K562 (cell line): ENCODE data around the gene TSPAN13.
"Not testable (repeated sequence)": the region's sequence is repeated elsewhere in the genome, so short reads cannot be mapped to it uniquely, and the experiment has no call there.

Experiments used
- EP300 ChIP-seq: IDR thresholded peaks from 2 replicates; pipeline ENCODE4 v1.6.1; 2012; ENCODE audit warnings: low read length, improper control_type of control experiment
- POLR2AphosphoS5 ChIP-seq: IDR thresholded peaks from 2 replicates; pipeline ENCODE4 v1.6.1; 2011; ENCODE audit warnings: mild to moderate bottlenecking, low read depth, low read length, moderate library complexity; ENCODE audit not compliant: control insufficient read depth, insufficient read depth
- RAD21 ChIP-seq, 2 experiments: fragments of 250-450 bp in 1 of 2; fragments of 450-650 bp in 1 of 2; sonication (Bioruptor Pico) in 1 of 2; formaldehyde crosslinking in 1 of 2; IDR thresholded peaks in 1 of 2; conservative IDR thresholded peaks in 1 of 2; 2 replicates each; pipeline versions ENCODE4 v1.4.0 to v1.8.0; 2020 to 2022; ENCODE audit warnings: mild to moderate bottlenecking in 2 of 2, moderate library complexity in 1 of 2
- YY1 ChIP-seq, 3 experiments: IDR thresholded peaks; 2 replicates each; pipeline ENCODE4 v1.6.1; 2011; ENCODE audit warnings: low read length in 2 of 3, mild to moderate bottlenecking in 2 of 3, moderate library complexity in 2 of 3, borderline replicate concordance in 1 of 3, control low read depth in 1 of 3, low read depth in 1 of 3; ENCODE audit not compliant: insufficient read depth in 3 of 3, insufficient replicate concordance in 2 of 3, control insufficient read depth in 1 of 3, insufficient read length in 1 of 3; ENCODE audit errors: extremely low read depth in 1 of 3
- ZNF224 ChIP-seq: sonication (generic); formaldehyde crosslinking; IDR thresholded peaks from 2 replicates; pipeline ENCODE4 v1.8.0; 2022; ENCODE audit warnings: mild to moderate bottlenecking, missing genetic modification reagents

DNA sequence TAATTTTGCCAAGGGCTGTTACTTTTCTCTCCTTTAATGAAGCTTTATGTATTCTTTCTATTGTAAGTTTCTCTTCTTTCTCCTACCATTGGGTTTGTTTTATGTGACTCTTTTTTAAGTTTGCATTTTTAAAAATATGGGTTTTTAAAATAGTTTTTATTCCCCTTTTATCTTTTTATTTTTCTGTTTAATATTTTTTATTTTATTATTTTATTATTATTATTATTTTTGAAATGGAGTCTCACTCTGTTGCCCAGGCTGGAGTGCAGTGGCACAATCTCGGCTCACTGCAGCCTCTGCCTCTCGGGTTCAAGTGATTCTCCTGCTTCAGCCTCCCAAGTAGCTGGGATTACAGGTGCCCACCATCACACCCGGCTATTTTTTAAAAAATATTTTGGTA, 16.4 kb downstream of the TSPAN13 start:
- not testable (repeated sequence) for TF ChIP-seq YY1 (IDR thresholded peaks at IDR 0.05; ENCODE audit: borderline replicate concordance in 1 of 3, control insufficient read depth in 1 of 3, extremely low read depth in 1 of 3, insufficient read depth in 3 of 3, insufficient read length in 1 of 3, insufficient replicate concordance in 2 of 3, low read depth in 1 of 3, low read length in 2 of 3); ZNF224 (CRISPR knock-in tag); POLR2AphosphoS5; RAD21 (CRISPR knock-in tag; conservative IDR thresholded peaks at IDR 0.05 in 1 of 2, IDR thresholded peaks at IDR 0.05 in 1 of 2); EP300
